ENCODE results near the gene CDC14B.

CDC14B gene

DNA sequence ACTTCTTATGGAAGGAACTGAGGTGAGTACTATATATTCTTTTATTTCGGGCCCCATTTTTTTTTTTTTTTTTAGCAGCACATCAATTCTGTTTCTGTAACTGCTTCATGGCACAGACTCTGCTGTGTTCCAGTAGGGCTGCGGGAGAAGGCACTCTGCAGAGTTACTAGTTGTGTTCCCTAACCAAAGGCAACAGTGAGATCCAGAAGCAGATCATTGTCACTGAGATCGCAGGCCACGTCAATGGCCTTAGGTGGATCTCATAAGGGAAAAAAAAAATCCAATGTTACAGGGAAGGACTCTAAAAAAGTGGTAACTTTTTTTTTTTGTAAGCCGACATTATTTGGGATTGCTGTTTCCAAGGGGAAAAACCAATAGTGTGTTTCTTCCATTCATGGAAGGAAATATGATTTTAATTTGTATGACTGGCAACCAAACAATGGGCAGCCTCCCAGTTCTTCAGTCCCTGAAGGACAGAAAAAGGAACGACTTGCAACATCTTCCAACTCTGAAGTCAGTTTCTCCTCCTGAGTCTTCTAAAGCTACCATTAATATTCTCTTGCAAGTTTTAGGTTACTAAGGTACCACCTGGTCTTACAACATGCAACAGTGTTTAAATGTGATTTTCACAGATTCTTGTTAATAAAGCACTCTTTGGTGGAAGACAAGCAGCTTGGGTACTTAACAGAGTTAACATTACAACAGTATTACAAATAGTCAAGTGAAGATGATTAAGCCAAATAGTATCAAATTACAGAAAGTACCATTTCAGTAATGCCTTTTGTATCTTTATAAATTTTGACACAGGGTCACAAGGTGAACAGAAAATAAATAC, 116.9 kb downstream of the CDC14B start:
- DNase-seq (ENCODE audit: low read depth) = no peak

DNA sequence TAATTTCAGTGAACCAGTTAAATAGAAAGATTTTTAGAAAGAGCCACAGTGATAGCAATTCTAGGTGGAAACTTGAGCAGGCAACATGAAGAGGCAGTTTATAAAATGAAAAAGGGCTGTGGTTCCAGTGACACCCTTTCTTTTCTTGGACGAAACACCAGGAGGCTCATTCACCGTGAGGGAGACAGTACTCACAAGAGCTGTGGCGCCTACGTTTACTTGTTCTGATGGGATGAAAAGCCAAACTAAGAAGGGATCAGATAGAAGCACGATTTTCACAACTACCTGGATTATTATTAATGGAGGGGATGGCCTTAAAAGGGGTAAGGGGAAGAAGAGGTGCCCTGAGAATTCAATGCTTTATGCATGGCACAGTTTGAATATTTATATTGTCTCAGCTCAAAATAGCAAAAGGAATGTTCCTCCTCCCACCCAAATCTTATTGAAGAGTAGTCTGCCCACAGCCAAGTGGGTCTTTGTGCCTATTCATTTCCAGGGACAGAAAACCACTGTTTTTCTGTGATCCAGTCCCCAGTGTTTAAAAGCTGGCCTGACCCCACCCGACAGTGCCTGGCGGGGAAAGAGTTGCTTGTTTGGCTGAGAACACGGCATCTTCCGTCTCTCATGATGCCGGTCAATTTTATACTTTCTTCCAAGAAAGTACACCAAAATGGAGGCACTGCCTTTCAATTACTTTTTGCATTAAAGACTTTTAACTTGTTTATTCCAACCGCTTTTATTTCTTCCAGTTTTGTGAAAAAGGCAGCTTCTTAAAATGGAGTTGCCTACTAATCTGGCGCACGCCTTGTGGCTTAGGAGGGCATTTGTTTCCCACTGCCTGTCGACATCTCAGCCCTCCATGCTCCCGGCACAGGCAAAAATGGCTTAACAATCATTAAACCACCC, 117.8 kb downstream of the CDC14B start:
- DNase-seq (ENCODE audit: low read depth) = no peak

DNA sequence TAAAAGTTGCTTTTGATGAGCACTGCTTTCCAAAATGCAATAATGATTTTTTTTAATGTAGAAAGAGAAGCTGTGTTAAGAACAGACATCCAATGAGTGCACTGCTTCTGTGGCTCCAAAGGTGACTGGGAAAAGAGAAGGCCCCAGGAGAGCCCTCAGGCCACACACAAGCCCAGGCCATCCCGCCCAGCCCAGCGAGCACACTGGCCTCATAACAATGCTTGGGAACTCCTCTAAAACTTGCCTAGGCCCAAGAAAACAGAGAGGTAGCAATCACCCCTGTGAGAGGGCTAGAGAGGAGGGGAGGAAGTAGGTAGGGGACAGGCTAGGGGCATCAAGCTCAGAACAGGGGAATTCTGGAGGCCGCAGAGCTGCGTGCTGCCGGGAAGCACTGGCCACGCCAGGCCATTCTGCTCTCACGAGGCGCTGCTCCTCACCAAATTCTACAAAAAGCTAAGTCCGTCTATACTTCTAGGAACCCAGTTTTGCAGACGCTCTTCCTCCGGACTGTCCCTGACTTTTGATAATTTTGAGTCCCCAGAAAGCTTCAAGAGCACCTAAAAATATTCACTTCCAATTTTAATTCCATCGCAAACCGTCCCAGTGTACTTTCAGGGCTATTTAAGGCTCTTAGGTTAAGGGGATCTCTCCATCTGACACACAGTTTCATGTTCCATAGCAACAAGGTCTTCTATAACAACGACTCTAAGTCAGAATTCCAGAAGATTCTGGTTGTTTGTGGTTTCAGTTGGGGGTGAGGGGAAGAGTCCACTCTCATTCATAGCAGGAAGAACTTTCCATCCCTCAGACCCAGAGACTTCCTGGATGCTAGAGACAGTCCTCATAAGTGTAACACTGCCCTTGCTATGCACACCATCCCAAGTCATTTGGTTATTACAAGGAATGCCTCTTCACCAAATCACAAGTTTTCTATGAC, 118.7 kb downstream of the CDC14B start:
- no peak for DNase-seq (ENCODE audit: low read depth)

DNA sequence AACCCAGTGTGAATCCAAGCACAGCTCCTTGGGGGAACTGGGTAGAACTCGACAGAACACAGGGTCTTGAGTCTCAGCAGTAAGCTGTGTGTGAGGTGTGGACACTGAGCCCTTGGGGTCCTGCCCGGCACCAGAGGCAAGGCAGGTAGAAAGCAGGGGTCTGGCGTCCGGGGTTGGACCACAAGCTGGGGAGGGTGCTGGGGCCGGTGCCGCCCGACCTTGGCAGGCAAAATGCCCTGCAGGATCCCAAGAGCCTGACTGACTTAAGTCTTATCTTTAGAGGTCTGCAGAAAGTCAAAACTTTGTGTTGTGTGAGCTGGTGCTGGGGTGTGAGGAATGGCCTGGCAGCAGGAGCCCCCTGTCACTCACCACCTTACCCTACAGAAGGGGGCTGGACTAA, 120.4 kb downstream of the CDC14B start:
- no peak for DNase-seq (ENCODE audit: low read depth)

DNA sequence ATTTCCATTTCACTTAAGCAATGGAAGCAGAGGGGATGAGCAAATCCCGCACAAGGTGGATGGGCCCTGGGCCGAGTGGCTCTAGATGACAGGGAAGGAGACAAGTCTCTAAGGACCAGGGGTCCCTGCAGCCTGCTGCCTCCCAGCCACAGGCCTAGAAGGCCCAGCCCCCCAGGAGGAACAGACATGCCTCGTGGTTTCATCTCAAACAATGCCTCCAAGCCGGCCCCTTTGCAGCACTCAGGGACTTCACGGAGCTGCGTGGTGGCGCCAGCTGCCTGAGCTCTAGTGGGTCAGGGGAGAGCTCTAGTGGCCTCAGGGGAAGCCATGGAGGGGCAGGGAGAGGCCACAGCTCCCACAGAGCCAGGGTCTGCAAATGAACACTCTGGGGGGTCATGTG, 120.8 kb downstream of the CDC14B start:
- no peak for DNase-seq (ENCODE audit: low read depth)

DNA sequence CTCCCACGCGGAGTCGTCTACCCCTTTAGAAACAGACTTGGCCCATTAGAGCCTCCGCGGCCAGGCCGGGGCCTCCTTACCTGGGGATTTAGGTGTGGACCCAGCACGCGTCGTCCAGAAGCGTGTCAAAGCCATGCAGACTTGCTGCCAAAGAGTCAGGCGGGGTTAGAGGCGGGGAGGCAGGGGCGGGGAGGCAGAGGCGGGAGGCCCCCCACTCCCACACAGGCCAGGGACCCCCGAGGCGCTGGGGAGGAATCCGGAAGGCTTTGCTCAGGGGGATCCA, 122.6 kb downstream of the CDC14B start:
- no peak for DNase-seq (ENCODE audit: low read depth)

DNA sequence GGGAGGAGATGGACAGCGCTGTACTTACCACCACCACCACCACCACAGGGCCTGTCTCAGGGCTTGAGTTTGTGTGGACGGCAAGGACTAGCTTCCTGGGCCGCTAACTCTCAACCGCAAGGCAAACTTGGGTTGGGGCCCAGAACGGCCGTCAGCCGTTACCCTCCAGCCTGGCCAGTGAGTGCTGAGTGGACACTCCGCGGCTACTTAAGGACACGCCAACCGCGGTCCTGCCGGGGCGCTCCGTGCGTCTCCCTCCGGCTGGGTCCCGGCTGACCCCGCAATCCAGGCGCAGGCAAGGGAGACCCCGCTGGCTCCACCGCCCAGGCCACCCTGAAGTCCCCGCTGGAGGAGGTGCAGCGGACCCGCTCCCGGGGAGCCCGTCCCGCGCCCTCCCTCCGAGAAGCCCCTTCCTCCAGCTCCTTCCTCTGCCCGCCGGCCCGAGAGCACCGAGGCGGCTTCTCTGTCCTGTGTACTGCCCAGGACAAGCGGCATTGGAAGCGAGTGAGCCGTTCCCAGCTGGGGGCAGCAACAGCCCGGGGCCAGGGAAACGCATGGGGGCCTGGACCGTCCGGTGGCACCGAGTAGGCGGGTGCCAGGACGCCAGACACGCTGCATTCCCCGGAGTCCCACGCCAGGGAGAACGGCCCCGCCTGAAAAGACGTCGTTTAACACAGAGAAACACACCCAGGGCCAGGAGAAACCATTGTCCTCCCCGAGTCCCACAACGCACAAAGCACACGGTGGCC, 123.1 kb downstream of the CDC14B start:
- DNase-seq (ENCODE audit: low read depth) = no peak

DNA sequence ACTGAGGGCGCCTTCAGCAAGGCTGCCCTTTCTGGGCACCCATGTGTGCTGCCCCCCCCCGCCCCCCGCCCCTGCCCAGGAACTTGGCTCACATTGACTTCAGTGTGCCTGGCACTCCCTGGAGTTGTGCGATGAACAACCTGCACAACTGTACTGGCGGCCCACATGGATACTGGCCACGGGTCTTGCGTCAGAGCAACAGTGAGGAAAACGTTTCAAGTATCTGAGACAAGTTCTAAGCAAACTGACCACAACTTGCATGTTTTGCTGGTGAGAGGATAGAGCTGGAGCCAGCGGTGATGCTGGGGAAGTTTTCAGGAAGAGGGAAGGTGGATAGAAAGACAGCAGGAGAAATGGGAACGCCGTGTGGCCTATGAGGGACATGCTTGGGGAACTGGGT, 124.3 kb downstream of the CDC14B start:
- no peak for DNase-seq (ENCODE audit: low read depth)

DNA sequence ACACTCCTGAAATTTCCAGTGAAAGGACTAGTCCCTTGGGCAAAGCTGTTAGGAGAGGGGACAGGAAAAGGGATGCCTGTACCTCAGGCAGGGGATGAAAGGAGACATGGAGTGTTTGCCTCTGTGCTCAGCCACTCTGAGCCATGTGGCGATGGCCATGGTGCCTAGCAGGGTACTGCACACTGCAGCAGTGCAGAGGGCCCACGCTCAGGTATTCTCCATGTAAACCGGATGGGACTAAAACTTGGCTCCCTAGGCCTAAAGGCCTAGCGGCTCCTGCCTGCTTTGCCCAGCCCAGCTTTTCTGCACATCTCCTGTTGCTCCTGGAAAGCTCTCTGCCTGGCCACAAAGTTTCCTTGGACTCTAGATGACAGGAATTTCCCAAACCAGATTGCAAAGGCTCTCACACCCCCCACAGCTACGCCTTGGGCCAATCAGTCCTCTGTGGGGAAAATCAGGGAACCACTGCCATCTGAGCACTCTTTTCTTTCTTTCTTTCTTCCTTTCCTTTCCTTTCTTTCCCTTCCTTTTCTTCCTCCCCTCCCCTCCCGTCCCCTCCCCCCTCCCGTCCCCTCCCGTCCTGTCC, 125.3 kb downstream of the CDC14B start:
- no peak for DNase-seq (ENCODE audit: low read depth)

DNA sequence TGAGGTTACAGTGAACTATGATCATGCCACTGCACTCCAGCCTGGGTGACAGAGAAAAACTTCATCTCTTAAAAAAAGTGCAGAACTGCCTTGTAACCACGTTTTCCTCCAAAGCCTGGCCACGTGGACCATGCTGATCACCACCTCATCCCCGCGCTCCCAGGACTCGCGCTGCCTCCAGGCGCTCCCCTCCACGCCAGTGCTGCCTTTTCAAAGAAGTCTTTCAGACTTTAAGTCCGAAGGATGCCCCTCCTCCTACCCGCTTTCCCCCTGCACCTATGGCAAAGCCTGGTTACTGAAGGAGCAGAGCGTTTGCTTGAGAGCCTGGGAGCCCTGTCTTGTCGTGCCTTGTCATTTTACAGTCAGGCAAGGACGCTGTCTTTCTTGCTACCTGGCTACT, 125.9 kb downstream of the CDC14B start:
- DNase-seq (ENCODE audit: low read depth) = no peak

DNA sequence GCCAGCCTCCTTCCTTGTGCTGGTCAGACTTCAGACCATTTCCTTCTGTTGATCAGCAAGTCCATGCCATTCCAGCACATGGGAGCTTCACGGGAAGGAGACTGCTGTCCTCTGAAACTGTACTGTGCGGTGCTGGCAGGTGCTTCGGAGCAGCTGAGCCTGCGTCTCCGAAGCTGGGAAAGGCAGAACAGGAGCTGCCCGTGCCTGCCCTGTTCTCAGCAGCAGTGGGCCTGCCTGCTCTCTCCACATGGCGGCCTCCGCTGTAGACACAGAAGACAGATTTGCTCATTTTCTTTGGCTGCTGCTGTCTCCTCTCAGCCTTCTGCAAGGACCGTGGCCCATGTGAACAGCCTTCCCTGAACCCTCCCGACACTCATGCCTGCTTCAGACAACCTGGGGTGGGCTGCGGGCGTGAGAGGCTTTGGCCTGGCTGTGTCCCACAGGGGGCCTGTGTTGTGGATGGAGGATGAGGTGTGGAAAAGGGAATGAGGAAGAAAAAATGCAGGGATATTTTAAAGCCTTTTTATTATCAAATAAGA, 126.6 kb downstream of the CDC14B start:
- DNase-seq (ENCODE audit: low read depth) = no peak

DNA sequence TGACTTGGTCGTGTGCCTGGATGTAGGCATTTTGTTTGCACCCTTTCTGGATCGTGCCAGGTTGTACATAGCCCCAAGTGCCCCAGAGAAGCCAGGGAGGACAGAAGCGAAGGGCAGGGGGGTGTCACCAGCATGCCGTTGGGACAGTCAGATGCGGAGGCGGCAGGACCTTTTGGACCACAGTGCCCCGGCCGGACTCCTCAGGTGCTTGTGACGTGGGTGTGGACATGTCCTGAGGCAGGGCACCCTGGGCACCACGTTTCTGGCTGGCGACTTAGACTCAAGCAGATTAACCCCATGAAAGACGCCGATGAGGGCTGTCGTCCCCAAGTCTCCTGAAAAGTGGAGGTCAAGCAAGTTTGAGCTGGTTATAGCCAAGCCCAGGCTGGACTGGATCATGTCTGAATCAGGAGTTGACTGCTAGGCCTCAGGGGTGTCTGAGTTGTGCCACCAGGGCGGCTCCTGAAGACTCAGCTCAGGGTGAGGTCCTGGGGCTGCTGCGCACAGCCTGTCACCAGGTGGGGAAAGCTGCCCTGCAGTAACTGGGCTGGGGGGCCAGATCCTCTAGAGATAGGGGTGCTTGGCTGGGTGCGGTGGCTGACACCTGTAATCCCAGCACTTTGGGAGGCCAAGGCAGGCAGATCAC, 127.6 kb downstream of the CDC14B start:
- DNase-seq (ENCODE audit: low read depth) = no peak

DNA sequence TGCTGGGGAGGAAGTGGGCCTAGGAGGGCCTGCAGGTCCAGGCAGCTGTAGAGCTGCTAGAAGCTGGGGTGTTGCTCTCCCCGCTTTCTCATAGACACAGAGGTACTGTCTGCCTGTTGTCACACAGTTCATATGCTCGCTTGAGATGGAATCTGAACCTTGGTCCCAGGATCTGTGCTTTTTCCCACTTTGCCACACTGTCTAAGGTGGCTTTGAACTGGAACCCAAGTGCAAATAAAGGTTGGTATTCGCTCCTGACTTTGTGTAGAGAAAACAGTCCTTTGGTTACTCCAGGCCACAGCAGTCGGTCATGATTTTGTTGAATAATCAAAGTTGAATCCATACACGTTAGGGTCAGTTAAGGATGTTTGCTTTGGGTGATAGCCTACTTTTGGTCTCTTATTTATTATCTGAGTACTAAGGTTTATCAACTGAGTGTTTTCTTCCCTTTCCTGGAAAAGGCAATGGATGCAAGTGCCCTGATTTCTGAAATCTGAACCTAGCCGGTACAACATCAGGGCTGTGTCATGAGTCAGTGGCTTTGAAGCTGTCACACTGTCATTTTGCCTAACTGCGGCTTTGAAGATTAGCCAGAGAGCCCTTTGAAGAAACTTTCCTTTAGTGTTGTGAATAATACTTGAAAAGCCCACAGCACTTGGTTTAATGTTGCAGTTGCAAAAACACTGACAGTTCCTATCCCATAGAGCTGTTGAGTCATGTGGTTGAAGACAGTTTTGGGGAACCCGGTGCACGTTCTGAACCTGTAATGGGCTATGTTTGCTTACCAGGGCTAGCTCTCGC, 128.4 kb downstream of the CDC14B start:
- no peak for DNase-seq (ENCODE audit: low read depth)

DNA sequence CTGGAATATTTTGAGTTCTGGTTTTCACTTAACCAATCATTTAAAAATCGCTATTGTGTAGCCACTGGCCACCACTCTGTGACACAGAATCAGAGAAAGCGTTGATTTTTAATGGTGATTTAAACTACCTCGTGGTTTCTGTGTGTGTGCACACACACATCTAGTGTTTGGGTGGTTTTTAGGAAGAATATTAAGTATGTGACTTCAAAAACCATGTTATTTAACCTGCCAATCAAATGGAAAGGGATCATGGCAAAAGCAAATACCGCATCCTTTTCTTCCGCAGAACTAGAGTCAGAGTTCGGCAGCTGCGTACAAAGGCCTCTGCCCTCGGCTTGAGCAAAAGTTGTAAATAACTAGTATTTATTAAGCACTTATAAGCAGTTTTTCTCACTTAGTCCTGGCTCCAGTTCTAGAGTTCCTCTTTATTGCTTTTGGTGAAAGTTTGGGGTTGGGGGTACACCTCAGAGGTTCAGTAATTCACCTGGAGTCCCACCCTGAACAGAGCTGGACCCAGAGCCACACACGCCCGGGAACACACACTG, 129.0 kb downstream of the CDC14B start:
- DNase-seq (ENCODE audit: low read depth) = no peak

DNA sequence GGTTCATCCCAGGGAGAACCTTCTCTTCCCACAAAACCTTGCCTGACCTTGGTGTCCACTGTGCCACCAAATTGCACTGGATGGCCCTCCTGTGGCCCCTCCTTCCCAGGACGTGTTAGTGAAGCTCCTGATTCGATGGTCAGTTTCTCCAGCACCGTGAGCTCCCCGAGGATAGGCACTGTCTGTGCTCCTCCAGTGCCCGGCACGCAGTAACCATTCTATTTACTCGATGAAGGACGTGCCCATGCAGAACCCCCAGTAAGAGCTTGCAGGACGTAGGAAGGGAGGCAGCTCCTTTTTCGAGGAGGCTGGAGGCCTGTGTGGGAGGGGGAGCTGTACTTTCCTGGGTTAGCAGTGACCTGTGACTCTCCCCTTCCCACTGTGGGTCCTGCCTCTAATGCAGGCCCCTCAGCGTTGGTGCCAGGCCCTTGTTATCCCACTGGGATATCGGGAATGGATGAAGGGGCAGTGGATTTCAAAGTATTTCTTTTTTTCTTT, 130.1 kb downstream of the CDC14B start:
- no peak for DNase-seq (ENCODE audit: low read depth)

DNA sequence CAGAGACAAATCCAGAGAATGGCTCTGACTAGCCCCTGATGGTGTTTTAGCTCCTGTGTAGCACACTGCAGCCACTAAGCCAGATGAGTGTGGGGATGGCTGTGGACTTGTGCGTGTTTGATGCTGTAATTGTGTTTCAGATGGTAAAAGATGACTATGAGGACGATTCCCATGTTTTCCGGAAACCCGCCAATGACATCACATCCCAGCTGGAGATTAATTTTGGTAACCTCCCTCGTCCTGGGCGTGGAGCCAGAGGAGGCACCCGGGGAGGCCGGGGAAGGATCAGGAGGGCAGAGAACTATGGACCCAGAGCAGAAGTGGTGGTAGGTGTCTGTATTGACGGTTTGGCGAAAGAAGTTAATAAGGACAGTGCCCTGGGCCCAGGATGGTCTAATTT, 131.7 kb downstream of the CDC14B start:
- DNase-seq (ENCODE audit: low read depth) = no peak

DNA sequence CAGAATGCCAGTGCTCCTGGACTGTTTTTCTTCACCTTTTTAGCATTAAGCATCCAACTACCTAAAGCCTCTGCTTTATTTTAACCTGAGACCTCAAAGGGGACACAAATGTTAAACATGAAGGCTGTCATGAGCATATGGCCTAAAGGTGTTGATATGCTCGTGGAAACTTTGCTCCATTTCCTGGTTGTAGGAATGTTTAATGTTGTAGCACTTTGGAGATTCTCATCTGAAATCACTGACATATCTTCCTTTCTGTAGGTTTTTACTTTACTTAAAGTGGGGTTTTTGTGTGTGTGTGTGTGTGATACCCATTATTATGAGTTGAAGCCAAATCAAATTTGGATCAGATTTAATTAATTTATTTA, 132.6 kb downstream of the CDC14B start:
- no peak for DNase-seq (ENCODE audit: low read depth)

DNA sequence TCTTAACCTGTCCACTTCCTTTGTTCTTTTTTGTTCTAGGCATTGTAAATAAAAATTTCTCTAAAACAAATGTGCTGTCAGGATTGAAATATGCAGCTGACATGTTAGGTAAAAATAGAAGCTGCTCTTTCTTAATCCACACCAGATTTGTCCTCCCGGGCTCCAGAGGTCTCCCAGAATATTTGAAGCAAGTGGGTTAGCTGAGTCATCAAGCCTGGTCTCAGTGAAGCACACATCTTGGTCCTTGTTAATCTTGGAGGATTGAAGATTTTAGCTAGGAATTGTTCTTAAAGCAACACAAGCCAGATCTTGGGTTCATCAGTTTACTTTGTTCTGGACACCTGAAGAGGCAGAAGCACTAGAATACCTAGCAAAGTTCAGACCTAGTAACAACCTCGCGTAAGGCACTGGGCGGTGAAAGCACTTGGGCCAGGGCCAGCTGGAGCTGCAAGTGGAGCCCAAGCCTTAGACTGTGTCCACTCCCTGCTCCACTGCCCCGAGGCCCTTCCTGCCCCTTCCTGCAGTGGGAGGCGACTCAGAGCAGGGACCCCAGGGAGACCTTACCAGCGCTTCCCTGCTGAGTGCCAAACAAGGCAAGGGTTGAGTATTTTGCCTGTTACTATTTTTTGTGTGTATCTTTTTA, 133.1 kb downstream of the CDC14B start:
- no peak for DNase-seq (ENCODE audit: low read depth)

DNA sequence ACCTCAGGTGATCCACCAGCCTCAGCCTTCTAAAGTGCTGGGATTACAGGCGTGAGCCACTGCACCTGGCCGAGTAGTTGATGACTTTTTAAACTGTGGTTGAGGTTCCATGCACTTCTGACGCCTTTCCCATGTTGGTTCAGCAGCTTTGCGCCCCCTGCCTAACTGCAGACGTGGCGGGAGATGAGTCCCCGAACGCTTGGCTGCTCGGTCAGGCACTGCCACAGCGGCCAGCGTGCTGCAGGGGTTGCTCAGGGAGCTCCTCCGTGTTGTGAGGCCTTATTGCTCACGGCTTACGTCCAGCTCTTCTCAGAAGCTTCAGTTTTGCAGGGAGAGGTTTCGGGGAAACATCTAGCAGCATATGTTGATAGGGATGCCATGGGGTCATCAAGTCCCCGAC, 134.4 kb downstream of the CDC14B start:
- DNase-seq (ENCODE audit: low read depth) = no peak
